GM21723 (cell line): ENCODE measurements around the gene CIRBP.

Experiments used
- ATAC-seq: cut with Tn5 transposase; IDR thresholded peaks from one replicate; pipeline ENCODE4 v1.9.1; 2021; ENCODE audit warnings: mild to moderate bottlenecking, moderate library complexity; ENCODE audit not compliant: unreplicated experiment

Gene CIRBP

GRCh38 chr19:1278074-1278473, 8.9 kb downstream of the CIRBP start:
- no peak for ATAC-seq

- no peak for ATAC-seq
Measured at GRCh38 chr19:1278713-1279660, 9.9 kb downstream of the CIRBP start.

GRCh38 chr19:1279782-1280341, 10.7 kb downstream of the CIRBP start:
- no peak for ATAC-seq

DNA sequence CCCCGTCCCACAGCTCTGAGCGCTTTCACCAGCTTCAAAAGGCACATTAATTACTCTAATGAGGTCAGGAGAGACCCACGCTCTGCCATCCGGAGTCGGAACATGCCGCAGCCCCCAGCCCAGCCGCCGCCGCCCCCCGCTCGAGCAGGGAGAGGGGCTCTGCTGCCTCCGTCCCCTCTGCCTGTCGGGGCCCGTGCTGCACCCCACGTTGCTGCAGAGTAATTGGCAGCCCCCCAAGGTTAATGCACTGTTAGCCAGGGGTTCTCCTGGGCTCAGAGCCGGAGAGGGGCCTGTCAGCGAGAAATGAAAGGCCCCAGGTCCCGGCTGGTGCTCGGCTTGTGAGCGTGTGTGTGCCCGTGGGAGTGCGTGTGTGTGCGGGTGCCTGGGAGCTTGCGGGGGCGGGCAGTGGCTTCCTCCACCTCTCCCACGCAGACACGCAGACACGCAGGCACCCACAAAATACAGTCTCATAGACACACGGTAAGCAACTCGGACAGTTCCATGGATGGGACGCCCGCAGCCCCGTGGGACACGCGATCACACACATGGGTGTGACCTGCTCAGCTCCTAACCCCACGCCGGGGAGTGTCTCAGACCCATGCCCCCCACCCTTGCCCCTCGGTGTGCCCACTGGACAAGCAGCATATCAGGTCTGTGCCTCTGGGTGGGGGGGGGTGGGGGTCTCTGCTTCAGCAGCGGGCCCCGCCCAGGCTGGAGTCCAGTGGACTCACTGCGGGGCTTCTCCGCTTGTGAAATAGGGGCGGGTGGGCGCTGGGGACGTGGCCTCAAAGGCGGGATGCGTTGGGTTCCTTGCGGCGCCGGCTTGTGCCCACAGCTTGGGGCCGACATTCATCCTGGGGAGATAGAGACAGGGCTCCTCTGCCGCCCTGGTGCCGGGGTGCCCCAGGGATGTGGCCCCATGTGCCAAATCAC, 11.8 kb downstream of the CIRBP start:
- no peak for ATAC-seq

GRCh38 chr19:1281569-1282287, 12.6 kb downstream of the CIRBP start:
- ATAC-seq: no peak

GRCh38 chr19:1282588-1283206, 13.6 kb downstream of the CIRBP start:
- no peak for ATAC-seq

DNA sequence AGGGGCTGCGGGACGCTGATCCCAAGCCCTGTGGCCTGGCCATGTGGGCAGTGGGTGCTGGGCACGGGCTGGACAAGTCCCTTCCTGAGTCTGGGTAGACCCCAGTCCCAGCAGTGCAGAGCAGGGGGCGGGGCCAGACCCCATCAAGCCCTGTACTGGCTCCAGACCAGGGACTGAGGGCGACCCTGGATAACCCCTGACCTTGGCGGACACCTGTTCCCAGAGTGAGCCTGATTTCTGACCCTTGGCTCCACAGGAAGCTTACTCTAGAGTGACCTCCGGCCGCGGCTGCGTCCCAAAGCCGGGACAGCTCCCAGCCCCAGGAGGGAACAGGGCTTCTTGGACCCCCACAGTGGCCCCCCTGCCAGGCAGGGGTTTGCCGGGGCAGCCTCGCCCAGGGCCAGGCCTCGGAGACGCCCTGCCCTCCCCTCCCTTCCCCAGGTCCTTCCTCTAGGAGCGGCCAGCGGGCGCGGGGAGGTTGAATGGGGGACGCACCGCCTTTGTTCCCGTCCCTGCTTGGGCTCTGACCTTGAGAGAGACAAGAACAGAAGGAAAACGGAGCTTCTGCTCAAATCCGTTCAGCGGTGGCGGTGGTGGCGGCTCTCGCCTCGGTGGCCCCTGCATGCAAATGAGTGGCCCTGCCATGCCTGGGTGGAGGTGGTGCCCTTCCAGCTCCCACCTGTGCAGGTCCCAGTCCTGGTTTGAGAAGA, 14.2 kb downstream of the CIRBP start:
- ATAC-seq: no peak

GRCh38 chr19:1283917-1284292, 14.8 kb downstream of the CIRBP start:
- ATAC-seq: no peak

GRCh38 chr19:1284293-1284978, 15.3 kb downstream of the CIRBP start:
- ATAC-seq: no peak

GRCh38 chr19:1284979-1285736, 16.0 kb downstream of the CIRBP start:
- no peak for ATAC-seq

DNA sequence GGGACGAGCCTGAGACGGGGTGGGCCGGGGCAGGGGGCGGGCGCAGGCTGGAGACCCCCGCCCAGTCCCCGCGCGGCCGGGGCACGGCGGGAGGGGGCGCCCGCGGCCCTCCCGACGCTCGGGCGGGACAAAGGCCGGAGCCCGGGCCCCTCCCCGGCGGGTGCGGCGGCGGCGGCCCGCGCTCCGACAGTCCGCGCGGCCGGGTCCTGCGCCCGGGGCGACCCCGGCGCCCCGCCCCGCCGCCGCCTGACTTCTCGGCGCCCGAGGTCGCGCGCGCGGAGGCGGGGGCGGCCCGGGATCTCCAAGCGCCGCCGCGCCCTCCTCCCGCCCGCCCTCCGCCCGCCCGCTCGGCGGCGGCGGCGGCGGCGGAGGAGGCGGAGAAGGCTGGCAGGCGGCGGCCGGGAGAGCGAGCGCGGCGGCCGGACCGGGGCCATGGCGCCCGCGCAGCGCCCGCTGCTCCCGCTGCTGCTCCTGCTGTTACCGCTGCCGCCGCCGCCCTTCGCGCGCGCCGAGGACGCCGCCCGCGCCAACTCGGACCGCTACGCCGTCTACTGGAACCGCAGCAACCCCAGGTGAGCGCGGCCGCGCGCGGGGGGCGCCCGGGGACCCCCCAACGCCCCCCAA, 16.7 kb downstream of the CIRBP start, which contains the start of gene EFNA2:
TSS of gene EFNA2 (plus strand) at position 137 of the 624 bp plus-strand sequence. CDS start at position 433, 296 bp downstream.
- no peak for ATAC-seq

DNA sequence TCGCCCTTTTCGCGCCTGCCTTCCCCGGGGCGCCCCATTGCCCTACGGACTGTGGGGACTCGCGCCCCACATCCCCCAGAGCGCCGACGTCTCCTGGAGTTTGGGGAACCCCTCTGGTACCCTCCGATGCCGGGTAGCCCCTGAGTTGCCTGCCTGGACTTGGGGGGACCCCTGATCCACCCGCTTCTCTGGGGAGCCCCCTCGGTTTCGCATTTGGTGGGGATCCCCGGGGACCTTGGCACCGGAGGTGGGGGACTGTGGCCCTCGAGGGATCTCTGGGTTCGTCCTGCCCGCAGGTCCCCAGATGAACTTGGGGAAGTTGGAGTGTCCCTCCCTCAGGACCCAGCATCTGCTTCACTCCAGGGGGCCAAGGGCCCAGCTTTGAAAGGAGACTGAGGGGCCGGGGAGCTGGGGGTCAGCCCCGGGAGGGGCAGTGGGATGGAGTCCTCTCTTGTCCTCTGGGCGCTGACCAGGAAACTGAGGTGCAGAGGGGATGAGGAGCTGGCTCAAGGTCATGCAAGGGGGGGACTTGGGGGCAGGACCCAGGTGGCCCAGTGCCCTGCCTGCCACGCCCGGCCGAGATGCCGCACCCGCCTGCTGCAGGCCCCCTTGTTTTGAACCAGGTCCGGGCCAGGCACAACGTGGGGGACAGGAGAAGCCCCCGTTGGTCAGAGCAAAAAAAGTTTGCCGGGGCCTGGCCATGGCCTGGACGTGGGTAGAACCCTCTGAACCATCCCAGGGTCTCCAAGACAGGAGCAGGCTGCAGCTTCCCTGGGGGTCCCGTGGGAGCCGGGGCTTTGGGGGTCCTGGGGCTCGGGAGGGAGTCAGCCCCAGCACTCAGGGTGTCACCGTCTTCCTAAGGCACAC, 17.6 kb downstream of the CIRBP start:
- ATAC-seq: no peak

DNA sequence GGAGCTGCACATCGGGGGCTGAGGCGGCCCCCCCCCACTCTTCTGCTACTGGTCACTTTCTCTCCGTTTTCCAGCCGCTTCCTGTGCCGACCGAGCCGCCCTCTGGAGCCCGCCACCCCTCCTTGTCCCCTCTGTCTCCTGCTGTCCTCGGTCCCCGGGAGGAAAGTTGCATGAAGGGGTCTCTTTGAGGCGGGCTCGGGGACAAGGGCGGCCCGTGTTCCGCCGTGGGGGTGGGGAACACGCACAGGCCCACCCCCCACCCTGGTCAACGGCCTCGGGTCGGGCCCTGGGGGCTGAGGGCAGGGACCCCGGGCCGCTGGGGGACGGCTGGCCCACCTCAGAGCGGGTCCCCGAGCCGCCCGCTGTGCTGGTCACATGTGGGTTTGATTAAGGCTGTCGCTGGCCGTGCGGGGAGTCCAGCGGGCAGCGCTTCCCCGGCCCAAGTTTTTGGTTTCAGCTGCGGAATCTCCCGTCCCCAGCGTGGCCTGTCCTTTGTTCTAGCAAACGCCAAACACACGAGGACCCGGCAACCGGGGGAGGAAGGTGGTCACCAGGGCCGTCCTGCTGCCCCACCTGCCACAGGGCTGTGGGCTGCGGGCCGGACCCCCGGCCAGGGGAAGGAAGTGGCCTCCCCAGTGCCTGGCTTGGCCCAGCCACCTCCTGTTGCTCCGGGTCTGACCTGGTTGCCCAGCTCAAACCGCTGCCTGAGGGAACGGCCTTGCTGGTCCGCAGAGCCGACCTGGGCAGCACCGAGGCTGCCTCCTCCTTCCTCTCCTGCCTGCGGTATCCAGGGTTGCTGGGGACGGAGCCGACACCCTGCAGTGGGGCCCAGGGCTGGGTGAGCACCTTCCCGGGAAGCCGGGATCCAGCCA, 18.5 kb downstream of the CIRBP start:
- ATAC-seq: no peak

GRCh38 chr19:1288226-1288612, 19.1 kb downstream of the CIRBP start:
- no peak for ATAC-seq

DNA sequence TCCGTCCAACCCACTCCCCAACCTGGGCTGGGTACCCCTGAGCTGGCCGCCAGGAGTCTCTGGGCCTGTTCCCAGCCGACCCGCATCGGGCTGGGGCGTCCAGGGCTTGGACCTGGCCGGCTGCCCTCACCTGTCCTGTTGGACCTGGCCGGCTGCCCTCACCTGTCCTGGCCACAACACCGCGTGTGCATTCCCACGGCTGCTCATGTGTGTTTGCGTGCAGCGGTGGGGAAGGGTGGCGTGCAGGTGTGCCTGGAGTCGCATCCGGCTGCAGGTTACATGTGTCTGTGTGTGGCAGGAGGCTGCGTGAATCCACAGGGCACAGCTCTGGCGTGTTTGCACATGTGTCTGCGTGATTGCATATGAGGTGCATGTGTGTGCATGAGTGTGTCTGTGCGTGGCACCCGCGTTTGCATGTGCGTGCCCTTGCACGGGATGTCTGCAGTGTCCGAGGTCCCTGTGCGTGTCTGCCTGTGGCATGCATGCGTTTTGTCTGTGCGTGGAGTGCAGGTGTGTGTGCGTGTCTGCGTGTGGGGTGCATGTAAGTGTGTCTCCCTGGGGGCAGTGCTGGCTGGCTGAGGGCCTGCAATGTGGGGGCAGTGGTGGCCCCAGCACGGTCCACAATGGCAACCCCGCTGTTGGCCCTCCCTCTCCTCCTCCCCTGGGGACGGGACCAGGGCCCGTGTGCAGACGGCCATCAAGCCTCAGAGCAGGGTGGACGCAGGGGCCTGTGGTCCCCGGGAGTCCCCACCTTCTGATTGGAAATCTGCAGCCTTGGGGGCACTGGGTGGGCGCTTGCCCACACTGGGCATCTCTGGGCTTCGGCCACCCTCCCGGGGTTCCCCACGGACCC, 19.9 kb downstream of the CIRBP start:
- ATAC-seq: no peak
